ENCODE data around the gene DOC2A.

DNA sequence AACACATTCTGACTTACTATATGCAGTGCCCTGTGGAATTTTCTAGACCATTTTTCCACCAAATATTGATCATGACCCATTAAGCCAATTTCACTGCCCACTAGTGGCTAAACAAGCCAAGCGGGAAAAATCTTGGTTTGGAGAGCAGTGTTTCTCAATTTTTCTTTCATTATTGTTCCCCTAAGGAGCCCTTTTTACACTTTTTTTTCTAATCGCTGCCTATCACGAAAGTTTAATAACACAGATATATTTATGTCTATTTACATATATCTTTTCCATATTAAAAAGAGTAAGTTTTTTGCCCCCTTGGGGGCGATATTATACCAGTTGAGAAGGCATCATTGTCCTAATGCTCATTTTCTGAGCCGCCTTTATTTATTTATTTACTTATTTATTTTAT is 31.0 kb upstream of the DOC2A start:
- TF ChIP-seq POLR2A (IDR thresholded peaks at IDR 0.05; ENCODE audit: low read depth, low read length) (no peak), CTCF (IDR thresholded peaks at IDR 0.05; ENCODE audit: extremely low read depth in 1 of 2, insufficient read depth in 1 of 2, low read depth in 1 of 2, low read length in 2 of 2) (peak in 1 of 2 donors; percentile 23), POLR2AphosphoS5 (IDR thresholded peaks at IDR 0.05; ENCODE audit: insufficient read depth, low read depth, low read length) (no peak)

All from endothelial cell of umbilical vein (primary cell).